IMR-90 (cell line): Measurements from ENCODE around the gene ORC4. TPM values are rescaled to one million over a fixed set of nuclear protein-coding genes. Genes with fewer than 3 reads are reported as not detected.

Experiments used
- ATAC-seq: fragments of 200-7000 bp; cut with Tn5 transposase; 2 replicates; pipeline ENCODE4 v1.9.1; 2020; ENCODE audit warnings: low read depth, mild to moderate bottlenecking, moderate library complexity
- BruUV-seq: library from RNA; stranded (reverse); fragments of 400-500 nt; replicated peaks from 2 replicates; lab custom pipeline; 2021; lab: Mats Ljungman, UMichigan
- CTCF ChIA-PET: fragments of 300-600 bp; formaldehyde crosslinking; extraction: SDS; loops from one replicate; lab custom pipeline; 2021; ENCODE audit warnings: antibody characterized with exemption; lab: Yijun Ruan, JAX
- POLR2A ChIA-PET: fragments of 300-600 bp; sonication (Branson Sonifier 250); formaldehyde crosslinking; loops from one replicate; lab custom pipeline; 2022; ENCODE audit warnings: antibody characterized with exemption; ENCODE audit not compliant: unreplicated experiment; lab: Charles Lee
- DNase-seq: peaks from one replicate; pipeline ENCODE4 v3.0.0; 2013
- H2AFZ ChIP-seq: replicated peaks from 2 replicates; pipeline ENCODE3; 2013; ENCODE audit warnings: low read length, mild to moderate bottlenecking; ENCODE audit not compliant: poor library complexity
- H2AK5ac ChIP-seq: 2 replicates; pipeline ENCODE4 v1.6.1; 2013; ENCODE audit warnings: low read depth, low read length, inconsistent platforms
- H2AK9ac ChIP-seq: replicated peaks from 2 replicates; pipeline ENCODE3; 2013; ENCODE audit warnings: mild to moderate bottlenecking, low read depth, low read length, moderate library complexity; ENCODE audit not compliant: poor library complexity
- H2BK120ac ChIP-seq: 2 replicates; pipeline ENCODE4 v1.6.1; 2013; ENCODE audit warnings: low read depth, low read length, inconsistent platforms
- H2BK15ac ChIP-seq: 3 replicates; pipeline ENCODE4 v1.6.1; 2013; ENCODE audit warnings: low read depth, low read length, inconsistent platforms
- H2BK20ac ChIP-seq: 2 replicates; pipeline ENCODE4 v1.6.1; 2013; ENCODE audit warnings: low read depth, mild to moderate bottlenecking, inconsistent platforms, low read length, moderate library complexity
- H2BK5ac ChIP-seq: 2 replicates; pipeline ENCODE4 v1.6.1; 2013; ENCODE audit warnings: mild to moderate bottlenecking, low read depth, low read length, inconsistent platforms; ENCODE audit not compliant: poor library complexity, severe bottlenecking
- H3K14ac ChIP-seq: replicated peaks from 2 replicates; pipeline ENCODE4 v1.6.1; 2013; ENCODE audit warnings: low read depth, low read length, inconsistent platforms
- H3K18ac ChIP-seq: 2 replicates; pipeline ENCODE4 v1.6.1; 2013; ENCODE audit warnings: low read depth, low read length, control low read depth
- H3K23ac ChIP-seq: 2 replicates; pipeline ENCODE4 v1.6.1; 2013; ENCODE audit warnings: low read depth, low read length, inconsistent platforms
- H3K27ac ChIP-seq: 2 replicates; pipeline ENCODE4 v1.5.1; 2013; ENCODE audit warnings: mild to moderate bottlenecking, control low read depth, low read length; ENCODE audit not compliant: insufficient read depth
- H3K27me3 ChIP-seq: 2 replicates; pipeline ENCODE4 v1.6.1; 2013; ENCODE audit warnings: low read length; ENCODE audit not compliant: control insufficient read depth, insufficient read depth
- H3K36me3 ChIP-seq: 2 replicates; pipeline ENCODE4 v1.6.1; 2013; ENCODE audit warnings: low read length, mixed read lengths; ENCODE audit not compliant: control insufficient read depth, insufficient read depth
- H3K4ac ChIP-seq: 2 replicates; pipeline ENCODE4 v1.6.1; 2013; ENCODE audit warnings: low read depth, low read length, inconsistent platforms
- H3K4me1 ChIP-seq: 2 replicates; pipeline ENCODE4 v1.6.1; 2013; ENCODE audit warnings: low read length, mixed read lengths; ENCODE audit not compliant: control insufficient read depth, insufficient read depth
- H3K4me2 ChIP-seq: 2 replicates; pipeline ENCODE4 v1.6.1; 2013; ENCODE audit warnings: low read depth, mild to moderate bottlenecking, control low read depth, low read length, moderate library complexity
- H3K4me3 ChIP-seq: 2 replicates; pipeline ENCODE4 v1.5.1; 2013; ENCODE audit warnings: low read depth, mild to moderate bottlenecking, control low read depth, low read length, moderate library complexity; ENCODE audit not compliant: insufficient read depth
- H3K56ac ChIP-seq: 2 replicates; pipeline ENCODE4 v1.6.1; 2013; ENCODE audit warnings: low read length, inconsistent platforms; ENCODE audit not compliant: insufficient read depth; ENCODE audit errors: extremely low read depth
- H3K79me1 ChIP-seq, 2 experiments: 2 replicates each; pipeline ENCODE4 v1.6.1; 2013; ENCODE audit warnings: low read length in 2 of 2, inconsistent platforms in 1 of 2, low read depth in 1 of 2
- H3K9ac ChIP-seq: 2 replicates; pipeline ENCODE4 v1.6.1; 2013; ENCODE audit warnings: low read depth, low read length, control low read depth
- H3K9me1 ChIP-seq: 2 replicates; pipeline ENCODE4 v1.6.1; 2013; ENCODE audit warnings: low read length, inconsistent platforms; ENCODE audit not compliant: insufficient read depth
- H3K9me3 ChIP-seq: 2 replicates; pipeline ENCODE4 v1.6.1; 2013; ENCODE audit warnings: low read length; ENCODE audit not compliant: control insufficient read depth, insufficient read depth
- H4K20me1 ChIP-seq: 2 replicates; pipeline ENCODE4 v1.6.1; 2013; ENCODE audit warnings: low read length, inconsistent platforms; ENCODE audit not compliant: insufficient read depth
- H4K5ac ChIP-seq: 2 replicates; pipeline ENCODE4 v1.6.1; 2013; ENCODE audit warnings: mild to moderate bottlenecking, low read depth, low read length, control low read depth
- H4K8ac ChIP-seq, 2 experiments: 2 replicates each; pipeline ENCODE4 v1.6.1; 2013; ENCODE audit warnings: low read depth in 2 of 2, low read length in 2 of 2, control low read depth in 1 of 2, inconsistent platforms in 1 of 2
- H4K91ac ChIP-seq: 2 replicates; pipeline ENCODE4 v1.6.1; 2013; ENCODE audit warnings: low read depth, low read length, inconsistent platforms; ENCODE audit not compliant: insufficient read depth
- BHLHE40 ChIP-seq: fragments of 150-350 bp; IDR thresholded peaks from 2 replicates; pipeline ENCODE4 v1.6.1; 2016; ENCODE audit warnings: mild to moderate bottlenecking, low read depth, low read length
- CHD1 ChIP-seq: IDR thresholded peaks from 2 replicates; pipeline ENCODE4 v1.6.1; 2012; ENCODE audit warnings: low read depth, low read length, improper control_type of control experiment
- FOS ChIP-seq: fragments of 150-350 bp; IDR thresholded peaks from 2 replicates; pipeline ENCODE4 v1.6.1; 2016; ENCODE audit warnings: low read depth, low read length
- MAFK ChIP-seq: IDR thresholded peaks from 2 replicates; pipeline ENCODE4 v1.6.1; 2012; ENCODE audit warnings: low read depth, low read length, improper control_type of control experiment
- MAZ ChIP-seq: IDR thresholded peaks from 2 replicates; pipeline ENCODE4 v1.6.1; 2012; ENCODE audit warnings: low read depth, mild to moderate bottlenecking, low read length, improper control_type of control experiment, moderate library complexity, borderline replicate concordance
- NFE2L2 ChIP-seq: fragments of 150-350 bp; IDR thresholded peaks from 2 replicates; pipeline ENCODE4 v1.6.1; 2016; ENCODE audit warnings: low read depth, mild to moderate bottlenecking, low read length
- POLR2A ChIP-seq: IDR thresholded peaks from 2 replicates; pipeline ENCODE4 v1.6.1; 2012; ENCODE audit warnings: mild to moderate bottlenecking, low read depth, low read length
- RAD21 ChIP-seq: IDR thresholded peaks from 2 replicates; pipeline ENCODE4 v1.6.1; 2012; ENCODE audit warnings: low read length, improper control_type of control experiment
- RCOR1 ChIP-seq: IDR thresholded peaks from 2 replicates; pipeline ENCODE4 v1.6.1; 2012; ENCODE audit warnings: mild to moderate bottlenecking, low read length, improper control_type of control experiment; ENCODE audit not compliant: insufficient replicate concordance
- RFX5 ChIP-seq: IDR thresholded peaks from 2 replicates; pipeline ENCODE4 v1.8.0; 2012; ENCODE audit warnings: low read depth, mild to moderate bottlenecking, low read length, moderate library complexity
- SMC3 ChIP-seq: fragments of 150-350 bp; IDR thresholded peaks from 2 replicates; pipeline ENCODE4 v1.6.1; 2016; ENCODE audit warnings: low read depth, mild to moderate bottlenecking, antibody characterized with exemption, low read length, moderate library complexity
- WGBS, 2 experiments: methylation state at CpG; one replicate each; pipeline versions ENCODE4 v1.1.5 to v1.1.7; 2013; ENCODE audit warnings: missing lambda C conversion rate in 2 of 2; ENCODE audit not compliant: insufficient read length in 1 of 2; ENCODE audit errors: extremely low coverage in 2 of 2; 5-methylcytosine and 5-hydroxymethylcytosine counted together
- dilution Hi-C: fragments of 300-500 bp; cut with HindIII; formaldehyde crosslinking; loops from one replicate; pipeline ENCODE4 v1.14.3; 2018; ENCODE audit warnings: low sequenced_read_pairs; ENCODE audit not compliant: unreplicated experiment
- in situ Hi-C: fragments of 300-500 bp; cut with MboI; formaldehyde crosslinking; loops from 3 replicates; pipeline ENCODE4 v1.14.3; 2019; ENCODE audit warnings: low sequenced_read_pairs, inconsistent platforms, mixed read lengths
- intact Hi-C: fragments of 100-400 bp; cut with micrococcal nuclease; formaldehyde crosslinking; loops from 2 replicates; pipeline ENCODE4 v1.10.0; 2022
- polyA plus RNA-seq, 3 experiments: library from polyadenylated mRNA; depleted of rRNA; stranded (reverse); fragments of >200 nt; gene quantifications; 2 replicates each; pipeline ENCODE4 v1.2.3, GENCODE V29; 2012; ENCODE audit warnings: low replicate concordance in 1 of 3
- total RNA-seq: library from RNA; depleted of rRNA; stranded (reverse); fragments of >200 nt; gene quantifications from 2 replicates; pipeline ENCODE4 v1.2.3, GENCODE V29; 2012
- TF ChIP-seq, protein P1 (sequence below): fragments of 150-350 bp; IDR thresholded peaks from 2 replicates; pipeline ENCODE4 v1.6.1; 2017; ENCODE audit warnings: mild to moderate bottlenecking, antibody characterized with exemption, low read length, low read depth
- TF ChIP-seq, protein P2 (sequence below): conservative IDR thresholded peaks from 2 replicates; pipeline ENCODE4 v1.5.1; 2012; ENCODE audit warnings: mild to moderate bottlenecking, low read depth, low read length, improper control_type of control experiment
- TF ChIP-seq, protein P3 (sequence below): fragments of 150-350 bp; IDR thresholded peaks from 2 replicates; pipeline ENCODE4 v1.6.1; 2016; ENCODE audit warnings: low read depth, mild to moderate bottlenecking, low read length, moderate library complexity, borderline replicate concordance

ORC4 gene
- total and polyA plus RNA-seq, 2 of the 4 experiments (the other 2 are of a cell fraction): 20.6 to 23.5 TPM

DNA sequence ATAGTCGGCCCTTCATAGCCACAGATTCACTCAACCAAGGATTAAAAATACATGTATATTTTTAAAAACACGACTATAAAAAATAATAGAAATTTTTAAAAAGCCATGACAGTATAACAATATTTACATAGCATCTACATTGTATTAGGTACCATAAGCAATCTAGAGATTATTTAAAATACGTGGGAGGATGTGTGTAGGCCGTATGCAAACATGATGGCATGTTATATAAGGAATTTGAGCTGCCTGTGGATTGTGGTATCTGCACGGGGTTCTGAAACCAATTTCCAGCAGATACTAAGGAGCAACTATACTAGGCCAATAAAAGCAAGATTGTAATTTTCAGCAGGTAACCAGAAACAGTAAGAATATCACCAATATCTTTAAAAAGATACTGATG lies 5.9 kb downstream of the ORC4 start:
- H2AK5ac ChIP-seq: no peak overlapping the region
- CTCF ChIA-PET: no interaction called here
- H3K4ac ChIP-seq: no peak overlapping the region
- H3K18ac ChIP-seq: no peak overlapping the region
- H2BK5ac ChIP-seq: no peak overlapping the region
- H4K20me1 ChIP-seq: peaks cover 4% of the 10 kb centered on the region; the same call in 1 of the 2 replicates
- no peaks in the 10 kb centered on the region for H3K27me3 ChIP-seq
- intact Hi-C loops: no loop called here
- TF ChIP-seq MAZ (no peak), RCOR1 (no peak), CHD1 (no peak), FOS (no peak), RAD21 (no peak), SMC3 (no peak), BHLHE40 (no peak), NFE2L2 (no peak), MAFK (no peak), RFX5 (no peak), POLR2A (no peak)
- TF ChIP-seq, protein P1, sequence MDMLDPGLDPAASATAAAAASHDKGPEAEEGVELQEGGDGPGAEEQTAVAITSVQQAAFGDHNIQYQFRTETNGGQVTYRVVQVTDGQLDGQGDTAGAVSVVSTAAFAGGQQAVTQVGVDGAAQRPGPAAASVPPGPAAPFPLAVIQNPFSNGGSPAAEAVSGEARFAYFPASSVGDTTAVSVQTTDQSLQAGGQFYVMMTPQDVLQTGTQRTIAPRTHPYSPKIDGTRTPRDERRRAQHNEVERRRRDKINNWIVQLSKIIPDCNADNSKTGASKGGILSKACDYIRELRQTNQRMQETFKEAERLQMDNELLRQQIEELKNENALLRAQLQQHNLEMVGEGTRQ: no peak
- TF ChIP-seq, protein P2, sequence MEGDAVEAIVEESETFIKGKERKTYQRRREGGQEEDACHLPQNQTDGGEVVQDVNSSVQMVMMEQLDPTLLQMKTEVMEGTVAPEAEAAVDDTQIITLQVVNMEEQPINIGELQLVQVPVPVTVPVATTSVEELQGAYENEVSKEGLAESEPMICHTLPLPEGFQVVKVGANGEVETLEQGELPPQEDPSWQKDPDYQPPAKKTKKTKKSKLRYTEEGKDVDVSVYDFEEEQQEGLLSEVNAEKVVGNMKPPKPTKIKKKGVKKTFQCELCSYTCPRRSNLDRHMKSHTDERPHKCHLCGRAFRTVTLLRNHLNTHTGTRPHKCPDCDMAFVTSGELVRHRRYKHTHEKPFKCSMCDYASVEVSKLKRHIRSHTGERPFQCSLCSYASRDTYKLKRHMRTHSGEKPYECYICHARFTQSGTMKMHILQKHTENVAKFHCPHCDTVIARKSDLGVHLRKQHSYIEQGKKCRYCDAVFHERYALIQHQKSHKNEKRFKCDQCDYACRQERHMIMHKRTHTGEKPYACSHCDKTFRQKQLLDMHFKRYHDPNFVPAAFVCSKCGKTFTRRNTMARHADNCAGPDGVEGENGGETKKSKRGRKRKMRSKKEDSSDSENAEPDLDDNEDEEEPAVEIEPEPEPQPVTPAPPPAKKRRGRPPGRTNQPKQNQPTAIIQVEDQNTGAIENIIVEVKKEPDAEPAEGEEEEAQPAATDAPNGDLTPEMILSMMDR: no peak
- TF ChIP-seq, protein P3, sequence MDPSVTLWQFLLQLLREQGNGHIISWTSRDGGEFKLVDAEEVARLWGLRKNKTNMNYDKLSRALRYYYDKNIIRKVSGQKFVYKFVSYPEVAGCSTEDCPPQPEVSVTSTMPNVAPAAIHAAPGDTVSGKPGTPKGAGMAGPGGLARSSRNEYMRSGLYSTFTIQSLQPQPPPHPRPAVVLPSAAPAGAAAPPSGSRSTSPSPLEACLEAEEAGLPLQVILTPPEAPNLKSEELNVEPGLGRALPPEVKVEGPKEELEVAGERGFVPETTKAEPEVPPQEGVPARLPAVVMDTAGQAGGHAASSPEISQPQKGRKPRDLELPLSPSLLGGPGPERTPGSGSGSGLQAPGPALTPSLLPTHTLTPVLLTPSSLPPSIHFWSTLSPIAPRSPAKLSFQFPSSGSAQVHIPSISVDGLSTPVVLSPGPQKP: no peak
- POLR2A ChIA-PET: no interaction called here
- H2BK120ac ChIP-seq: no peak overlapping the region
- no peak overlapping the region for H3K9ac ChIP-seq
- H3K27ac ChIP-seq: no peak overlapping the region
- no peak overlapping the region for H2BK15ac ChIP-seq
- no peak overlapping the region for H2AFZ ChIP-seq
- H3K9me3 ChIP-seq: no peaks in the 10 kb centered on the region
- no peak overlapping the region for H2AK9ac ChIP-seq
- no TSS peak for BruUV-seq
- no peak overlapping the region for H3K14ac ChIP-seq
- no peaks in the 10 kb centered on the region for H3K4me1 ChIP-seq
- H3K79me1 ChIP-seq: peaks cover 9 to 37% of the 10 kb centered on the region in 2 experiments; a peak in 3 of 4 replicates
- no peak overlapping the region for H3K4me2 ChIP-seq
- H4K5ac ChIP-seq: no peak overlapping the region
- no peak overlapping the region for H3K4me3 ChIP-seq
- no CpG with 5 or more reads among the region's 5 CpGs for WGBS, 2 experiments
- no peak for DNase-seq
- H3K36me3 ChIP-seq: no peaks in the 10 kb centered on the region
- in situ Hi-C loops: no loop called here
- H4K8ac ChIP-seq: no peak overlapping the region
- H2BK20ac ChIP-seq: no peak overlapping the region
- H3K23ac ChIP-seq: no peak overlapping the region
- H4K91ac ChIP-seq: no peak overlapping the region
- no peaks in the 10 kb centered on the region for H3K9me1 ChIP-seq
- H3K56ac ChIP-seq: no peak overlapping the region
- ATAC-seq: no peak
- dilution Hi-C loops: no loop called here
